HUES64 (cell line): ENCODE data around the gene SLC35B2.
A peak's percentile ranks its signal among the peaks of the same experiment; 100 is the strongest.

Experiments used
- H3K27ac ChIP-seq: 2 replicates; pipeline ENCODE4 v1.7.0; 2013; ENCODE audit warnings: low read depth, low read length, inconsistent platforms
- H3K27me3 ChIP-seq: 2 replicates; pipeline ENCODE4 v1.6.1; 2013; ENCODE audit warnings: mild to moderate bottlenecking, low read length; ENCODE audit not compliant: insufficient read depth
- H3K36me3 ChIP-seq: 2 replicates; pipeline ENCODE4 v1.6.1; 2013; ENCODE audit warnings: mild to moderate bottlenecking, low read length; ENCODE audit not compliant: insufficient read depth
- H3K4me1 ChIP-seq: 2 replicates; pipeline ENCODE4 v1.6.1; 2013; ENCODE audit warnings: mild to moderate bottlenecking, low read length, moderate library complexity; ENCODE audit not compliant: insufficient read depth
- H3K4me3 ChIP-seq: 2 replicates; pipeline ENCODE4 v1.5.1; 2013; ENCODE audit warnings: mild to moderate bottlenecking, low read length, moderate library complexity
- H3K9ac ChIP-seq: 2 replicates; pipeline ENCODE4 v1.6.1; 2013; ENCODE audit warnings: mild to moderate bottlenecking, low read depth, low read length
- H3K9me3 ChIP-seq: 2 replicates; pipeline ENCODE4 v1.6.1; 2013; ENCODE audit warnings: low read depth, low read length; ENCODE audit not compliant: insufficient read depth
- WGBS: fragments of 150-250, 120-280 bp; methylation state at CpG from one replicate; pipeline ENCODE4 v1.1.7; 2013; ENCODE audit warnings: missing lambda C conversion rate; 5-methylcytosine and 5-hydroxymethylcytosine counted together

The SLC35B2 gene

DNA sequence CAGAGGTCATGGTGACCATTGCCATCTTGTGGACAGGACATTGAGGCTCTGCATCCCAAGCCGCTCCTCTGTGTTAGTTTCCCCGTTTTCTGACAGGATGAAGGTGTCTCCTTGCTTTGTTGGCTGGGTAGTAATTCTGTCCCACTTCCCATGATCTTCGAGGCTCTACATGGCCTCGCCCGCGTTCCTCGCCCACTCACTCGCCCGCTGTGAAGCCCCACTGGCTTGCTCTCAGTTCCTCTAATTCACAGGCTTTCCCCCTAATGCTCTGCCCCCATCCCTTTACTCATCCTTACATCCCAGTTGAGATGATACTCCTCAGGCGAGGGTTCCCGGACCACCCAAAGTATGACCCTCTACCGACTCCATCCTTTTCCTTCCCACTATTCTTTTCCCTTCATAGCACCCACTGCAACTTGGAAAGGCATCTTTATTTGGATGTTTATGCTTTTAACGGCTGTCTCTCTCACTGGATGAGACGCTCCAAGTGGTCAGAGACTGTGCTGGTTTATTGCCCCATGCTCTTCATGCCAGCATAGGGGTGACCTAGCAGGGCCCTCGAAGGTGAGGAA is 511 bp upstream of the SLC35B2 start:
- Histone ChIP-seq H3K27ac (peak overlapping the region; percentile 94; the same call in 1 of the 2 replicates), H3K9me3 (no peaks in the 10 kb centered on the region), H3K36me3 (peaks cover 58% of the 10 kb centered on the region), H3K9ac (peak overlapping the region; percentile 94), H3K4me1 (peaks cover 16% of the 10 kb centered on the region; the same call in 1 of the 2 replicates), H3K27me3 (no peaks in the 10 kb centered on the region), H3K4me3 (peak overlapping the region; percentile 92)
- 43% methylated on average over 15 of the region's 15 CpGs for WGBS

DNA sequence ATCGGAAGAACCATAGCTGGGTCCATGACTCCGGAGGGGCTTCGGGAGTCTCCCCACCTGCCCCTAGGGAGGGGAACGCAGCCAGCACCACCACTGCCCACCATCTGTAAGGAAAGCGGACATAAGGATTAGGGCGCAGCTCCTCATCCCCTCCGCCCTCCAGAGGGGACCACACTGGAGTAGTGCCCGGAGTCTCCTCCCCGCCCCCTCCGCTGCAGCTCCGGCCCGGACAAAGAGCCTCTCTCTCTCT is 628 bp downstream of the SLC35B2 start:
- Histone ChIP-seq H3K27me3 (no peaks in the 10 kb centered on the region), H3K36me3 (peaks cover 69% of the 10 kb centered on the region)

DNA sequence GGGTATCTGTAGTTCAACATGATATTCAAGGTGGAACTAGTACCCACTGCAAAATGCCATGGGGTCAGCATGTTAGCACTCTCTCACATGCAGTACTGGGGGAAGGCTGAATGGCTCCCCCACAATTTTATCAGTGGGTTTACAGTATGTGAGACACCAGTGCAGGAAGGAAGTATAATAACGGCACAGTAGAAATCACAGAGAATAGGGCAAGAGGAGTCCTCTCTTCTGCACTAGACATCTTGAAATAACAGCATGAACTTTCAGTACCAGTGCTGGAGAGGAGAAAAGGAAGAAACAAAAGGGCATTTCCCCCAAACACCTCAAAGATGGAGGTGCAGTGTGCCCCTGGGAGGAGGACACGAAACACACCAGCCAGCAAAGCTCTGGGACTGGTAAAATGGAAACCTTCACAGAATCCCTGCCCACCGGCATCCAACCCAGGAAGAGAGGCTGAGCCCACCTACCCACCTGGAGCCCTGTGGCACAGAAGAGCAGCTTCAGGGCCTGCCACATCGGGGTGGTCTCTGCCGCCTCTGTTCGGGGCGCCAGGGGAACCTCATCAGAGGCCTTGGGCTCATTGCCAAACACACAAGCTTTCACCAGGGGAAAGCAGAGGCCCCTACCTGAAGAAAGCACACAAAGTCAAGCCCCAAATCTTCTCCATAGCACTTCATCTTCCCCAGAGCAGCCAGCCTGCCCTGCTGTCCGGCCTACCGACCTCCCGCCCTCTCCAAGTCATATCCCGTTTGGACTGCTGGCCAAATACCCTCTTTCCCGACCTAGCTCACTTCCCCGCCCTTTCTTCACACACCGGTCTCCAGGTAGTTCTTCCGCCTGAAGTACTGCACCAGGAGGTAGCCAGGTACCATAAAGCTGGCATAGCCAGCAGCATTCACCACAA is 1.2 kb downstream of the SLC35B2 start:
- H3K27me3 ChIP-seq: no peaks in the 10 kb centered on the region
- peaks cover 72% of the 10 kb centered on the region for H3K36me3 ChIP-seq
- peak overlapping the region; percentile 94 for H3K27ac ChIP-seq
- peak overlapping the region; percentile 92 for H3K4me3 ChIP-seq
- peaks cover 10% of the 10 kb centered on the region; the same call in 1 of the 2 replicates for H3K4me1 ChIP-seq
- WGBS: 30% methylated on average over 15 of the region's 15 CpGs
- peak overlapping the region; percentile 94 for H3K9ac ChIP-seq
- no peaks in the 10 kb centered on the region for H3K9me3 ChIP-seq

More for the DNA sequence above, 628 bp downstream of the SLC35B2 start:
- Histone ChIP-seq H3K9ac (peak overlapping the region; percentile 94), H3K4me1 (peaks cover 10% of the 10 kb centered on the region; the same call in 1 of the 2 replicates), H3K9me3 (no peaks in the 10 kb centered on the region), H3K27ac (peak overlapping the region; percentile 94), H3K4me3 (peak overlapping the region; percentile 92)
- WGBS: 1% methylated on average over 12 of the region's 12 CpGs

DNA sequence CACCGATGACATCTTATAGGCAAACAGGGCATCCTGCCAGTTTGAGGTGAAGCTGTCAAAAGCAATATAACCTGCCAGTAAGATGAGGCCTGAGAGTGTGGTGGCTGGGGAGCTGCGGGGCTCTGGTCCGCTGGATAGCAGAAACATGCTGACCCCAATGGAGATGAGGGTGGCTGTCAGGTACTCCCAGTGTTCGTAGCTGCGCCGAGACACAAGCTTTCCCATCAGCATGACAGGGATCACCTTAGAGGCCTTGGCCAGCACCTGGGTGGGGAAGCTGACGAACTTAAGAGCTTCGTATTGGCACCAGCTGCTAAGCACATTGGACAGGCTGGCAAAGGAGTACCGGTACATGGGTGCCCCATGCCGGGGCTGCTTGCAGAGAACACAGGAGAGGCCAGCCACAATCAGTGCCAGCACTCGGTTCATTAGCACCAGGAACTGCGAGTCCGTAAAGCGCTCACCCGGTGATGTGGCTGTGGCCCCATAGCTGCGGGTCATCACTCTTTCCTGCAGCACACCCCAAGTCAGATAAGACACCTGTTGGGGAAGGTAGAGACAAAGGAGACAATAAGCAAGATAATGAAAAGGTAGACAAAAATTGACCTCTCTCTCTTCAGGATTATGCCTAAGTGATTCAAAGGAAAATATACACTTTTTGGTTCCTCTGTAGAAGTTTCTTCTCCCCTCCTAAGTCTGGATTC is 2.1 kb downstream of the SLC35B2 start:
- 85% methylated on average over 16 of the region's 16 CpGs for WGBS
- peaks cover 10% of the 10 kb centered on the region; the same call in 1 of the 2 replicates for H3K4me1 ChIP-seq
- peak overlapping the region; percentile 92; the same call in 1 of the 2 replicates for H3K4me3 ChIP-seq
- no peaks in the 10 kb centered on the region for H3K9me3 ChIP-seq
- H3K27ac ChIP-seq: peak overlapping the region; percentile 7; the same call in 1 of the 2 replicates
- peaks cover 76% of the 10 kb centered on the region for H3K36me3 ChIP-seq
- H3K9ac ChIP-seq: no peak overlapping the region; the same call in 1 of the 2 replicates
- no peaks in the 10 kb centered on the region for H3K27me3 ChIP-seq

DNA sequence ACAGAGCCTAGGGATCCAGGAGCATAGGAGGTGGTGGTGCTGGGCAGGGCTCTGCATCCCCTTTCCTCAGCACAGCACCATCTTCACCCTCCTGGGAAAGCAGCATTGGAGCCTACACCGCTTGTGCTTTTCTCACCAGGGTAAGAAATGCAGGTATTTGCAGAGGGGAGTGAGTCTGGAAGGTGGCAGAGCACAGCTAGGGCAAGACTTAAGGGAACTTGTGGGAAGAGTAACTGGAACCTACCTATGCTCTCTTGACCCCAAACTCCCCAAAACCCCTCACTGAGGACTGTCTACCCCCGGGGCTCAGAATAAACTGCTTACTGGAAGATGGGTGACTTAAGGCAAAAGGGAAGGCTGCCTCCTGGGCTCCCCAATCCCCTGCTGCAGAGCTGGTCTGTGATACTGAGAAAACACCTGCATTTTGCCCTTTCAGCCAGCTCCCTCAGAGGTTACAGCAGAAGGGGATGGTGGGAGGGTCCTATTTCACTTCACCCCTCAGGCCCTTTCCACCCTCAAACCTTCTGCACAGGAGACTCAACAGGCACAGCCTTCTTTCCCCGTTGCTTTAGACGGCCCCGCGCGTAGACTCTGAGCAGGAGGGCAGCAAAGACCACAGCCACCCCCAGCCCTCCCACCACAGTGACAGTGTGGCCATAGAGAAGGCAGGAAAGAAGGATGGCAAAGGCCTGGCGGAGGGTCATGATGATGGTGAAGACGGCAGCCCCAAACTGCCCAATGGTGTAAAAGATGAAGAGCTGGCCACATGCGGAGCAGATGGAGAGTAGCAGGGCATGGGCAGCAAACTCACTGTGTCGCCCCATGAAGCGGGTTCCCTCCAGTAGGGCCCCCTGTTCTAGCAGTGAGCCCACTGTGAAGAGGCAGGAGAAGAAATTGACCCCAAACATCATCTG is 2.9 kb downstream of the SLC35B2 start:
- Histone ChIP-seq H3K9ac (no peak overlapping the region), H3K4me3 (no peak overlapping the region), H3K27me3 (no peaks in the 10 kb centered on the region), H3K9me3 (no peaks in the 10 kb centered on the region), H3K27ac (peak overlapping the region; percentile 7; the same call in 1 of the 2 replicates), H3K36me3 (peaks cover 76% of the 10 kb centered on the region), H3K4me1 (peaks cover 12% of the 10 kb centered on the region; the same call in 1 of the 2 replicates)
- WGBS: 86% methylated on average over 12 of the region's 12 CpGs

DNA sequence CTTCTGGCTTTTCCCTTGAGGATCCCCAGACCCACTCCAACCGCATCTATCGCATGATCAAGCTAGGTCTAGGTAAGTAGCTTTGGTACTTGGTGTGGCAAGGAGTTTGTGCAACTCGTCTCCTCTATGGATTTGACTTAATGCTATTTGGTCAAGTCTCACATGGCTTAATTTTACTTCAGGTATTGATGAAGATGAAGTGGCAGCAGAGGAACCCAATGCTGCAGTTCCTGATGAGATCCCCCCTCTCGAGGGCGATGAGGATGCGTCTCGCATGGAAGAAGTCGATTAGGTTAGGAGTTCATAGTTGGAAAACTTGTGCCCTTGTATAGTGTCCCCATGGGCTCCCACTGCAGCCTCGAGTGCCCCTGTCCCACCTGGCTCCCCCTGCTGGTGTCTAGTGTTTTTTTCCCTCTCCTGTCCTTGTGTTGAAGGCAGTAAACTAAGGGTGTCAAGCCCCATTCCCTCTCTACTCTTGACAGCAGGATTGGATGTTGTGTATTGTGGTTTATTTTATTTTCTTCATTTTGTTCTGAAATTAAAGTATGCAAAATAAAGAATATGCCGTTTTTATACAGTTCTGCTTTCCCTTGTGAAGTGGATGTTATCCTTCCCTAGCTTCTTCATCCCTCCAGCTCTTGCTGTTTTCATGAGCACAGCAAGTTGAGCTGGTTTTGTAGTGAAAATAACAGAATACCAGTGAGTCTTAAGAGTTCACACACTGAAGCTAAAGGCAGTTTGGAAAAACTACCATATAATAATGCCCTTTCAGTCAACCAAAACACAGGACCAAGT is 3.8 kb downstream of the SLC35B2 start:
- Histone ChIP-seq H3K4me1 (peaks cover 21% of the 10 kb centered on the region; the same call in 1 of the 2 replicates), H3K27ac (no peak overlapping the region; the same call in 1 of the 2 replicates), H3K27me3 (no peaks in the 10 kb centered on the region), H3K9ac (no peak overlapping the region), H3K4me3 (no peak overlapping the region), H3K36me3 (peaks cover 77% of the 10 kb centered on the region), H3K9me3 (no peaks in the 10 kb centered on the region)
- WGBS: 86% methylated on average over 9 of the region's 10 CpGs

DNA sequence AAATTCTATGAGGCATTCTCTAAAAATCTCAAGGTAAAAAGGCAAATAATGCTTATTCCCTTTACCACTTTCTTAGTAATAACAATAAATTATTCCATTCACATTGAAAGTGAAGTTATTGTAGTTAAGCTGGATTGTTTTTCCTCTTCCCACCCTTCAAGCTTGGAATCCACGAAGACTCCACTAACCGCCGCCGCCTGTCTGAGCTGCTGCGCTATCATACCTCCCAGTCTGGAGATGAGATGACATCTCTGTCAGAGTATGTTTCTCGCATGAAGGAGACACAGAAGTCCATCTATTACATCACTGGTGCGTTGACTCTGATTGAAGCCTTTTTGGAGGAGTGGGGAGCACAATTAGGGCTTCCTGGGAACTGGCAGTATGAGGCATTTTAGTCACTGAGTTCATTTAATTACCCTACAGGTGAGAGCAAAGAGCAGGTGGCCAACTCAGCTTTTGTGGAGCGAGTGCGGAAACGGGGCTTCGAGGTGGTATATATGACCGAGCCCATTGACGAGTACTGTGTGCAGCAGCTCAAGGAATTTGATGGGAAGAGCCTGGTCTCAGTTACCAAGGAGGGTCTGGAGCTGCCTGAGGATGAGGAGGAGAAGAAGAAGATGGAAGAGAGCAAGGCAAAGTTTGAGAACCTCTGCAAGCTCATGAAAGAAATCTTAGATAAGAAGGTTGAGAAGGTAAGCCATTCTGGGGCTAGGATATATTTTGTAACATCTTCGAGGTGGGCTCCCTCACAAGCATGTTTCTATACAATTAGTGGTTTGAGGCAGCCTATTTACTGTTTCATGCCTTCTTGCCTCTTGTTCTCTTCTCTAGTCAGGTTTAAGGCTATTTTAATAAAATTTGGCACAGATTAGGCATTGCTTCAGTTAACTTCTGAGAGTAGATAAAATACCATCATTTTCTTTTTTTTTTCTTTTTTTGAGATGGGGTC is 5.5 kb downstream of the SLC35B2 start:
- Histone ChIP-seq H3K4me1 (peaks cover 17% of the 10 kb centered on the region; the same call in 1 of the 2 replicates), H3K9me3 (no peaks in the 10 kb centered on the region), H3K27me3 (no peaks in the 10 kb centered on the region), H3K27ac (no peak overlapping the region), H3K4me3 (no peak overlapping the region), H3K36me3 (peaks cover 82% of the 10 kb centered on the region), H3K9ac (no peak overlapping the region)
- WGBS: 97% methylated on average over 14 of the region's 14 CpGs

DNA sequence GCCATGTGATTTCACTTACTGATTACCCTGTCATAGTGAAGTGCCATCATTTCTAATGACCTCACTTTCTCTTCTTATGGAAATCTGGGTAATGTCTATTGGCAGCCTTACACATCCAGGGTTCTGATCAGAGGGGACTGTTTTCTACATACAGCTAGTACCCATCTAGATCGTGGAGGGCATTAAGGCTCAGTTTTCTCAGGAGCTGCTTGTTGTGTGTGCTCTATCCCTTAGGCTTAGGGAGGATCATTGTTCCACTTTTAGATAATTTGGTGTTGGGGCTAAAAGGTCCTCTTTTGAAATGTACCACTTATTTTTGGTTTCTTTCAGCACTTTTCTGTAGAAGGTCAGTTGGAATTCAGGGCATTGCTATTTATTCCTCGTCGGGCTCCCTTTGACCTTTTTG is 6.6 kb downstream of the SLC35B2 start:
- Histone ChIP-seq H3K27ac (peak overlapping the region; percentile 28; the same call in 1 of the 2 replicates), H3K36me3 (peaks cover 80% of the 10 kb centered on the region), H3K9me3 (no peaks in the 10 kb centered on the region), H3K27me3 (no peaks in the 10 kb centered on the region), H3K9ac (peak overlapping the region; percentile 5; the same call in 1 of the 2 replicates), H3K4me3 (peak overlapping the region; percentile 76; the same call in 1 of the 2 replicates), H3K4me1 (peaks cover 15% of the 10 kb centered on the region; the same call in 1 of the 2 replicates)
- 95% methylated on average over 3 of the region's 3 CpGs for WGBS

DNA sequence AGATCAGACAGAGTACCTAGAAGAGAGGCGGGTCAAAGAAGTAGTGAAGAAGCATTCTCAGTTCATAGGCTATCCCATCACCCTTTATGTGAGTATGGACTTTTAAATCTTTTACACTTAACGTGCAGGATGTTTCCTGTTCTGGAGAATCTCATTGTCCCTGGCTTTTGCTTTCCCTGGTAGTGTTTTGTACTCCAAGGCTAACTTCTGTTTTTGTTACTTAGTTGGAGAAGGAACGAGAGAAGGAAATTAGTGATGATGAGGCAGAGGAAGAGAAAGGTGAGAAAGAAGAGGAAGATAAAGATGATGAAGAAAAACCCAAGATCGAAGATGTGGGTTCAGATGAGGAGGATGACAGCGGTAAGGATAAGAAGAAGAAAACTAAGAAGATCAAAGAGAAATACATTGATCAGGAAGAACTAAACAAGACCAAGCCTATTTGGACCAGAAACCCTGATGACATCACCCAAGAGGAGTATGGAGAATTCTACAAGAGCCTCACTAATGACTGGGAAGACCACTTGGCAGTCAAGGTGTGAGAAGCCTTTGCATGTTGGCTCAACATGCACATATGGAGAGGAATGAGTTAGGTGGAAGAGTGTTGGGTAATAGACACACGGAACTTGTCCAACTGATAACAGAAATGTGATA is 7.1 kb downstream of the SLC35B2 start:
- no peaks in the 10 kb centered on the region for H3K27me3 ChIP-seq
- 93% methylated on average over 4 of the region's 6 CpGs for WGBS
- peaks cover 74% of the 10 kb centered on the region for H3K36me3 ChIP-seq
- no peaks in the 10 kb centered on the region for H3K9me3 ChIP-seq
- H3K27ac ChIP-seq: peak overlapping the region; percentile 28; the same call in 1 of the 2 replicates
- peaks cover 16% of the 10 kb centered on the region; the same call in 1 of the 2 replicates for H3K4me1 ChIP-seq
- peak overlapping the region; percentile 76; the same call in 1 of the 2 replicates for H3K4me3 ChIP-seq
- H3K9ac ChIP-seq: peak overlapping the region; percentile 5; the same call in 1 of the 2 replicates
